Stimulated activated CD4-positive, alpha-beta T cell treated with anti-CD3 and anti-CD28 coated beads, Interleukin-12 subunit alpha, Interleukin-12 subunit beta, amount 100 ng/mL, for 4 hours (primary cell): ENCODE measurements around the gene ILDR2.

ENCODE experiments used
- DNase-seq: peaks from one replicate; pipeline ENCODE4 v3.0.0-alpha.2; 2020

ILDR2 gene

DNA sequence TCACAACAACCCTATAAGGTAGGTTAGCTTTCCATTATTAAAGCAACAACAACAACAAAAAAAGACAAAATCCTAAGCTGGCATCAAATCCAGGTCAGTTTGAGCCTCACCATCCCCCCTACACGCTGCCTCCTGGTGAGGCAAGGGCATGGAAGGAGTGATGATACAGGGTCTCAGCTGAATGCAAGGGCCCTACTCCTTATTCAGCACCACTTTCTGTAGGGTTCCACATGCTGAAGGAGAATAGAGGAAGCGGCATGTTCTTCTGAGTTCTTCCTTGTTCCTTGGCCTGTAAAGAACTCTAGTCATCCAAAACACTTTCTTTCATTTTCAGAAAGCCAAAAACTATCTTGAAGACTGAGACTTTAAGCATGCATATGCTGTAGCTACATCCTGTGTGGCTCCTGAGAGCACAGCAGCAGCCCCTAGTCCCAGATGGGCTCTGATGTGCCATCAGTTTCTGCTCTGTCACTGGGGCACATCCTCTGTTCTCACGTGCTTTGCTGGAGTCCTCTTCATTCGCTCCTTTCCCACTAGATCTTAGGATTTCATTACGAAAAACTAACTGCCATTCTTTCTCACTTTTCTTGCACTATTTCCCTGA is 6.2 kb downstream of the ILDR2 start:
- DNase-seq = no peak

GRCh38 chr1:166960858-166961474 is 14.4 kb downstream of the ILDR2 start:
- DNase-seq = no peak

GRCh38 chr1:166956872-166957271 is 18.5 kb downstream of the ILDR2 start:
- no peak for DNase-seq

DNA sequence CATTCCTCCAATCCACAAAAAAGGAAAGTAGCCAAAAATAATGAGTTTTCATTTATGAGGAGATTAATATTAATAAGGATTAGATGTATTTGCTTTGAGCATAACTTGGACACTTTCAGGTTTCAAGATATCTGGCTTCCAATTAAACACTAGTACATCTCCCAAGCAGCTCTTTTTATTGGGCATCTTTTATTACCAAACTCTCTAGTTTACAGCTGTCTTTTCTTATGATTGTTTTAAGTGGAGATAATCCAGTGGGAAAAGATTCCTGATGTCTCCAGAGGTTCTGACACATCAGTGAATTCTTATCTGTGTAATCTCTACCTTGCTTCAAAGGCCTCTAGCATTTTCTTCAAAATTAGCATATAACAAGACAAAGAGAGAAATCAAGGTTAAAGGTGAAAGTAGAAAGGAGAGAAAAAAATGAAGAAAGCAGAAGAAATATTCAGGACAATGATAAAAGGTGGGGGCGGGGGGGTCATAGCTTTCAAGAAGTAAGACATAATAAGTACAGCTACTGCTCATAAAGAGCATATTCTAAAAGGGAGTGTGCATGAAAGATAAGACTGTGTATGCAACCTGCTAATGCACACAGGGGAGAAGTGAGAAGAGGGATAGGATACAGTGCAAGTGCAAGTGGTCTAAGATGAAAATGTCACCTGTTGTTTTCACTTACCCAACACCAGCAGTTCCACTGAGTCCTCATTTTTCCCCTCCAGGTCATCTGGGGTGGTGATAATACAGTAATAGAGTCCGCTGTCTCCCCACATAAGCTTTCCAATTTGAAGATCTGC is 19.1 kb downstream of the ILDR2 start:
- DNase-seq = no peak

GRCh38 chr1:166953491-166953890 is 21.8 kb downstream of the ILDR2 start:
- DNase-seq = no peak

DNA sequence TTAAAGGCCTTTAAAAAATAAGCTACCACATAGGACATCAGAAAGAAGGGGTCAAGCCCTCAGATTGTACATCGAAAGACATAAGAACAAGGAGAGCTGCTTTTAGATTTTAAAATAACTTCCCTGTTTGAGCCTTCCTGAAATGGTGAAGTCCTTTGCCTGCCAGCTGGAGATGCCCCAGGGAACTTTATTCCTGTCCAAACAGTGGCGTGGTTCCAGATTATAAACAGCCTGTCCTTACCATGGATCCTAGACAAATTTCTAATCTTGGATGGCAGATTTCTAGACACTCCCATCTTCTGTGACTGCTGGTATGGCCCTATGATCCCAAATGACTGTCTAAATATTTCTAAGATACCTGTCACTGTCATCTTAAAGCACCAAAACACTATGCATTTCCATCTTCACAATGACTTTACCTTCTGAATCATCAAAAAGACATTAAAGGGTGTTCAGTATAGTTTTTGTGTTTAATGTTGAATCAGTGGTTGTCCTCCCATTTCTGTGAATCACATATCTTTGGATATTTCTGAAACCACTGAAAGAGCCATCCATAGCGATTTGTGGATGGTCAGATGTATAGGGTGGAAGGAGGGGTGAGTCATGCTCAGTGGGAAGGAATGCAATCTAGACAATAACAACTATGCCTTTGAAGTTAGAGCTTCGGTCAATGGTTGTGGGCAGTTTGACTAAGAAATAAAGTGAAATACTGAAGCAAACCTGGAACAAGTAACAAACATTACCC is 23.2 kb downstream of the ILDR2 start:
- no peak for DNase-seq

- DNase-seq = no peak
These were observed 24.3 kb downstream of the ILDR2 start for GRCh38 chr1:166951050-166951449.

DNA sequence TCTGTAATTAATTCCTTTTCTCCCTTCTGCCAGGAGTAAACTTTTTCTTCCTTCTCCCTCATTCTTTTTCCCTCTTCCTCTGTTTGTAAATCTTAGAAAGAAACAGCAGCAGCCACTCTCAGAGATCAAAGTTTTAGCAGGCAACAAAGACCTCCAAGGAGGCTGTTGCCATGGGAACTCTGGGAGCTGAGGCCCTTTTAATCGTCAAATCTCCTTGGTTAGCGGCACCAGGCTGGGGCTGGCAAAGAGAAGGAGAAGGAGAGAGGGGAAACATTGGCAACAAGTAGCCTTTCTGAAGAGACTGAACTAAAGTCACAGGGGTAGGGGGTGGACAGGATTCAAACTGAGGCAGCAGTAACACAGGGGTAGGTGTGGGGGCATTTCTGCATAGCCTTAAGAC is 25.2 kb downstream of the ILDR2 start:
- no peak for DNase-seq

DNA sequence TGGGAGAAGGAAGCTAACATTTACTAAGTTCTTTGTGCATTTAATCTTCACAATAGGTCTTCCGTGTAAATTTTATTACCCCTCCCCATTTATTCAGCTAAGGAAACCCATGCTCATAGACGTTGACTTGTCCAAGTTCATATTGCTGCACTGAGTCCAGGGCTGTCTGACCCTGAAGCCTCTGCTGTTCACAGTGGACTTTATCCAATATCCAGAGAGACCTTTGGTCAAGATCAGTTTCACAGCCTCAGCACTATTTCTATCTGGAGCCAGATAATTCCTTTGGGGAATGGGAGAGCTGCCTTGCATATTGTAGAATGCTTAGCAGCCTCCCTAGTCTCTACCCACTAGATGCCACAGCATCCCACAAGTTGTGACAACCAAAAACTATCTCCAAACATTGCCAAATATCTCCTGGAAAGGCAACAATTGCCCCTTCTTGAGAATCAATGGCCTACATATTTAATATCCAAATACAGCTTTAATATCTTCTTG is 26.4 kb downstream of the ILDR2 start:
- DNase-seq = no peak

DNA sequence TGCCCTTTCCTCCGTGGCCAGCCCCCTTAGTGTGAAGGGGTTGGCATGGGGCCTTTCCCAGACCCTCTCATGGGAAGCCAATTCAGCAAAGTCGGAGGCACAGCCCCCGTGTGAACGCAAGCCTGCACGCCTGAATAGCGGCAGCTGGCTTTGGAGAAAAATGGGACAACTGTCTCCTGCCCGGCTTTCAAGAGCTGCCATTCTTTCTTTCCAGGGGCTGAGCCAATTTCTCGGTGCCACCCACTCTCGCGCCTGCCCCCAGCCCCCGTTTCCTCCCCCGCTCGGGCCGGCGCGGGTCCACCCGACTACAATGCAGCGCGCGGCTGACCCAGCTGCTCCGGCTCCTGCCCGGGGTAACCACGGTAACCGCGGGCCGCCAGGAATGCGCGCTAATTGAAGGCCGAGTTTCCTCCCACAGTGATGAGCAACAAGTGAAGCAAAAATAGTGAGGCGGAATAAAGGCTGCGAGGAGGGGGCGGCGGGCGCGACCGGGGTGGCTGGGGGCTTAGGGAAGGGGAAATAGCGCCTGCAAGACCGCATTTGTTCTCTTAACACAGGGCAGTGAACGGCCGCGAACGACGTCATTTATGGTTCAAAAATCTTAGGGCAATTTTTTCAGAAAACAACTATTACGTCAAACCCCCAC is 27.8 kb downstream of the ILDR2 start:
- DNase-seq = no peak

DNA sequence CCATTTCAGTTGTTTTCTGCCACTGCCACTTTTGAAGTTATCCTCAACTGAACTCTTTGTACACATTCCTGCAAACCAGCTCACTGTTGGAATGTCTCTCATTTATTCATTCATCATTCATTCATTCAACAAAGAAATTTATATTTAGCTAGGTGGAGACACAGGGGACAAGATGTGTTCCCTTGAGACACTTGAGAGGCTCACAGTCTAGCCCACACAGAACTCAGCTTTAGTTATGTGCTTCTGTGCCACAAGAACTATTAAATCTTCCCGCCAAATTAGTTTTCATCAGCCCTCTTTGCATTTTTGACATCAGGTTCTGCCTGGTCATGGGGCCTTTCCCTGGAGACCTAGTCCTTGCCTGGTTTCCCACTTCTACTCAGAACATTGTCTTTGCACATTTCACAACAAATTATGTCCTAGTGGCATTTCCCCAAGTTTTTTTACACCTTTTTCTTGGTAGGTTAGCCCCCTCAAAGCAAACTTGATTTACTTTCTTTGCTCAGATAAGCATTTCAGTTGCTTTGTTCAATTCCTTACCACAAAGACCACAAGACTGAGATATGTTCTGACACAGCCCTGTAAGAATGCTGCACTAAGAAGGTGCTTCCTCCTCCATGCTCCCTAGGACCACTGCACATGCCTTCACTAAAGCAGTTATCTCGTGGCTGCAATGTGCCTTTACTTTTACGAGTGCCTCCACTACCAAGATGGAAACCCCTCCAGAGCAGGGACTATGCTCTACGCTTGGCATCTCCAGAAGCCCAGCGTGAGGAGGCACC is 31.0 kb downstream of the ILDR2 start:
- no peak for DNase-seq

GRCh38 chr1:166939741-166940375 is 35.5 kb downstream of the ILDR2 start:
- no peak for DNase-seq

- no peak for DNase-seq
These were observed 37.4 kb downstream of the ILDR2 start for GRCh38 chr1:166937962-166938361.

- DNase-seq = no peak
These were observed 38.0 kb downstream of the ILDR2 start for GRCh38 chr1:166937329-166937728.

- DNase-seq = no peak
These were observed 41.7 kb downstream of the ILDR2 start for GRCh38 chr1:166933633-166934032.

GRCh38 chr1:166933140-166933539 is 42.2 kb downstream of the ILDR2 start:
- DNase-seq = no peak

GRCh38 chr1:166929911-166930310 is 45.4 kb downstream of the ILDR2 start:
- no peak for DNase-seq

GRCh38 chr1:166927701-166928100 is 47.6 kb downstream of the ILDR2 start:
- no peak for DNase-seq

- no peak for DNase-seq
These were observed 49.4 kb downstream of the ILDR2 start for GRCh38 chr1:166925810-166926478.

DNA sequence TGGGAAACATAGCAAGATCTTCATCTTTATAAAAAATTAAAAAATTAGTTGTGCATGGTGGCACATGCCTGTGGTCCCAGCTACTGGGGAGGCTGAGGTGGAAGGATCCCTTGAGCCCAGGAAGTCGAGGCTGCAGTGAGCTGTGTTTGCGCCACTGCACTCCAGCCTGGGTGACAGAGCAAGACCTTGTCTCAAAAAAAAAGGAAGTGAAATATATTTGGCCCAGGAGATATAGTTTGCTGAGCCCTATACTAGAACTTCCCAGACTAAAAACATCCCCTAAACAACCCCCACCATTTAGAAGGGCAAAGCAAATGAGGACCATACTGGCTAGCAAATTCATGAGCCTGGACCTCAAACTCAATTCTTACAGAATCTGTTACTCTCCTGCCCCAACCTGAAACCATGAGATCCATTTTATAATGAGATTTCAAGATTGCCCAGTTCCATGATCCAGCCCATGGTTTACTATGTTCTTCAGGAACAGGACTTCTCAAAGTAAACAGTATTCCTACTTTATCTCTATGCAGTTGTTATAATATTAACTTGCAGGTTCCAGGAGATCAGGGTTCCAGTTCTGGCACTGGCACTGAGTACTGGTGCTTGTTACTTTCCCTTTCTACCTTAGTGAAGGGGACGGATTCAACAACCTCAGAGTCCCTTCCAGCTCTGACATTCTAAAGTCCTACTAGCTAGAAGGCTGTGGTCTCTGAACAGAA is 50.4 kb downstream of the ILDR2 start:
- no peak for DNase-seq
